HG03520 (cell line): ENCODE measurements around the gene ATP4B.

Source experiments
- ATAC-seq: cut with Tn5 transposase; IDR thresholded peaks from one replicate; pipeline ENCODE4 v1.9.1; 2021; ENCODE audit warnings: mild to moderate bottlenecking, moderate library complexity; ENCODE audit not compliant: unreplicated experiment

Gene ATP4B

GRCh38 chr13:113657851-113658741, at the start of gene ATP4B:
ATP4B (minus strand) TSS chr13:113658198; CDS start chr13:113658144, 54 bp downstream.
- ATAC-seq: no peak

- ATAC-seq: no peak
Observed at GRCh38 chr13:113672002-113672651, 14.1 kb upstream of the ATP4B start.

DNA sequence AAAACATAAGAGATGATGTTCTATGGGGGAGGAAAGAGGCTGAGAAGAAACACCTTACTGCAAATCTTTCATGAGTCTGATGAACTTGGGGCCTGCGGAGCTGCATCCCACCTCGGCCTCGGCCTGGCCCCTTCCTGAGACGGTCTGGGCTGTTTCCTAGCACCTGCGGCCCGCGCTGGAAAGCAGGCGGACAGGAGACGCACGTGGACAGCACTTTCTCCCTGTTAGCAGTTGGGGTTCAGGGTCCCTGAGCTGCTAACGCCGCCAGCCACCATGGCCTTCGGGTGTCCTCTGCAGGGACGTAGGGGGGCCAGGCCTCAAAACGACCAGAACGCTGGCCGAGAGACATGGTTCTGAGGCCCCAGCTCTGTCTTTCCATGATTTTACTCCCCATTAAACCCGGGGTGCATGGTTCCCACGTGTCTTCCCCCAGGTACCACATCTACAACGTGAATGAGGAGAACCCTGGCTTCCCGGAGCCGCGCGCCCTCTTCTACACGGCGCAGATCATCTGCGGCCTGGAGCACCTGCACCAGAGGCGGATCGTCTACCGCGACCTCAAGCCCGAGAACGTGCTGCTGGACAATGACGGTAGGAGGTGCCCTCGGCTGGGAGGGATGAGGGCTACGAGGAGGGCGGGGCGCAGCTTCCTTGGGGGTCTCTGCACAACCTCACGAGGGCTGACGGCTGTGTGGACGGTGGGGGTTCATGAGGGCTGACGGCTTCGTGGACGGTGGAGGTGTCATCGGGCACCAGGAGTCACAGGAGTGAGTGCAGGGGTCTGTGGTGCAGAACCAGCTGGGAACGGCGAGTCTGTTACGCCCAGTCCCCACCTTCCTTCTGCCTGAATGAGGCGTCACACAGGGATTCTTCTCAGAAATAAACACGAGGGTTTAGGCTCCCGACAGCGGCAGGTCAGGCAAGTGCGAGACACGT, 13.3 kb upstream of the ATP4B start:
- no peak for ATAC-seq

GRCh38 chr13:113670541-113670940, 12.5 kb upstream of the ATP4B start:
- no peak for ATAC-seq

GRCh38 chr13:113669755-113670341, 11.8 kb upstream of the ATP4B start:
- no peak for ATAC-seq

- ATAC-seq: no peak
Observed at GRCh38 chr13:113669231-113669754, 11.3 kb upstream of the ATP4B start.

DNA sequence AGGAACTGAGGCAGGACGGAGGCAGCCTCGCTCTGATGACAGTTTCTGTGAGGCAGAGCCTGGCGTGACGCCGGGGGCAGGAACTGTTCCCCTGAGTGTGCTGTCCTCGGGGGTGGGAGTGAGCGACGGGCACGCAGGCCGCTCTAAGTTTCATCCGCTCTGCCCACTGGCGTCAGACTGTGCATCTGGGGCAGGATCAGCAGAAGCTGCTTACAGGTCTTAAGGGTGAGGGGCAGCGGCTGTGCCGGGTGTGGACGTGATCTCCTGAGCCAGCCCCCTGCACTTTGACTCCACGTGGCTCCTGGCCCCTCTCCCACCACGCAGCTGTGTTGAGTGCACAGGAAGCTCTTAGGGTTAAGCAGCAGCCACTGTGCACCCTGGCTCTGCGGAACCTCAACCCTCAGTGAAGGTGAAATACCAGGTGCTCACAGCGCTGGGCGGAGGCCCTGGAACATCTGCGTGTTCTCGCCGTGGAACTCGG, 10.5 kb upstream of the ATP4B start:
- no peak for ATAC-seq

DNA sequence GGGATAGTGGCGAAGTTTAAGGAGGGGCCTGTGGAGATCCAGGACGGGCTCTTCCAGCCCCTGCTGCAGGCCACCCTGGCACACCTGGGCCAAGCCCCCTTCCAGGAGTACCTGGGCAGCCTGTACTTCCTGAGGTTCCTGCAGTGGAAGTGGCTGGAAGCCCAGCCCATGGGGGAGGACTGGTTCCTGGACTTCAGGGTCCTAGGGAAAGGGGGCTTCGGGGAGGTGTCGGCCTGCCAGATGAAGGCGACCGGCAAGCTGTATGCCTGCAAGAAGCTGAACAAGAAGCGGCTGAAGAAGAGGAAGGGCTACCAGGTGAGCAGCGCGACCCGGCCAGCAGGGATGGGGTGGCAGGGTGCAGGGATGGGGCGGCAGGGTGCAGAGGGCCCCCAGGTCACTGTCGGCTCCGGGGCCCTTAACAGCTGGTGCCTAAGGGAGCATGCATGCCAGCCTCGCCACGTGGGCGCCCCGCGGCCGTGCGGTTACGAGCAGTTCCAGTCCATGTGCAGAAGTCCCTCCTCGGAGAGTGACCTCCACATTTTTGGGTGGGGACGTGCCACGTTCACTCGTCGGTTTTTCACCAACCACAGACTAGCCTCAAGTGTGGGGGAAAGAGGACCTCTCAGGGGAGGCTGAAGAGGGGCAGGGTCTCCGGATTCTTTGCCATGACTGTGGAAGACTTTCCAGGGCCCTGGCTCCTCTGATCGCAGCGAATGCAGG, 9.9 kb upstream of the ATP4B start:
- ATAC-seq: no peak

DNA sequence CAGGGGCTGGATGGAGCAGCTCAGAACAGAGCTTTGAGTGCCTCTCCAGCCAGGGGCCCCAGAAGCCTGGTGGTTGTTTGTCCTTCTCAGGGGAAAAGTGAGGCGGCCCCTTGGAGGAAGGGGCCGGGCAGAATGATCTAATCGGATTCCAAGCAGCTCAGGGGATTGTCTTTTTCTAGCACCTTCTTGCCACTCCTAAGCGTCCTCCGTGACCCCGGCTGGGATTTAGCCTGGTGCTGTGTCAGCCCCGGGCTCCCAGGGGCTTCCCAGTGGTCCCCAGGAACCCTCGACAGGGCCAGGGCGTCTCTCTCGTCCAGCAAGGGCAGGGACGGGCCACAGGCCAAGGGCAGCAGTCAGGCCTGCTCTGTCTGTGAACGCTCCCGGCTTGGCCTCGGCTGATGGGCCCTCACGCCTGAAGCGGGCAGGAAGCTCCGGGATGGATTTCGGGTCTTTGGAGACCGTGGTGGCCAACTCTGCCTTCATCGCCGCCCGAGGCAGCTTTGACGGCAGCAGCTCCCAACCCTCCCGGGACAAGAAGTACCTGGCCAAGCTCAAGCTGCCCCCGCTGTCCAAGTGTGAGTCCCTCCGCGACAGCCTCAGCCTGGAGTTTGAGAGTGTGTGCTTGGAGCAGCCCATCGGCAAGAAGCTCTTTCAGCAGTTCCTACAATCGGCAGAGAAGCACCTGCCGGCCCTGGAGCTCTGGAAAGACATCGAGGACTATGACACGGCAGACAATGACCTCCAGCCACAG, 9.1 kb upstream of the ATP4B start, which contains the start of gene GRK1:
Gene GRK1, plus strand, starts transcription at position 269 of the 751 bp plus-strand sequence. Its CDS starts 168 bp downstream, at position 437.
- ATAC-seq: no peak

DNA sequence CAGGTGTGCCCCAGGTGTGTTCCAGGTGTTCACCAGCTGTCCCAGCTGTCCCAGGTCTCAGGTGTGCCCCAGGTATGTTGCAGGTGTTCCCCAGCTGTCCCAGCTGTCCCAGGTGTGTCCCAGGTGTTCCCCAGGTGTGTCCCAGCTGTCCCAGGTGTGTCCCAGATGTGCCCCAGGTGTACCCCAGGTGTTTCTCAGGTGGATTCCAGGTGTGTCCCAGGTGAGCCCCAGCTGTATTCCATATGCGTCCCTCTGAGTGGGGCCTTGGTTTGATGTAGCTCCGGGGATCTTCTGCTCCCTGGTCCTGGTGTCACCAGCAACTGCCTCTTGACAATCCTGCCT, 8.3 kb upstream of the ATP4B start:
- ATAC-seq: no peak

GRCh38 chr13:113665597-113666328, 7.8 kb upstream of the ATP4B start:
- no peak for ATAC-seq

DNA sequence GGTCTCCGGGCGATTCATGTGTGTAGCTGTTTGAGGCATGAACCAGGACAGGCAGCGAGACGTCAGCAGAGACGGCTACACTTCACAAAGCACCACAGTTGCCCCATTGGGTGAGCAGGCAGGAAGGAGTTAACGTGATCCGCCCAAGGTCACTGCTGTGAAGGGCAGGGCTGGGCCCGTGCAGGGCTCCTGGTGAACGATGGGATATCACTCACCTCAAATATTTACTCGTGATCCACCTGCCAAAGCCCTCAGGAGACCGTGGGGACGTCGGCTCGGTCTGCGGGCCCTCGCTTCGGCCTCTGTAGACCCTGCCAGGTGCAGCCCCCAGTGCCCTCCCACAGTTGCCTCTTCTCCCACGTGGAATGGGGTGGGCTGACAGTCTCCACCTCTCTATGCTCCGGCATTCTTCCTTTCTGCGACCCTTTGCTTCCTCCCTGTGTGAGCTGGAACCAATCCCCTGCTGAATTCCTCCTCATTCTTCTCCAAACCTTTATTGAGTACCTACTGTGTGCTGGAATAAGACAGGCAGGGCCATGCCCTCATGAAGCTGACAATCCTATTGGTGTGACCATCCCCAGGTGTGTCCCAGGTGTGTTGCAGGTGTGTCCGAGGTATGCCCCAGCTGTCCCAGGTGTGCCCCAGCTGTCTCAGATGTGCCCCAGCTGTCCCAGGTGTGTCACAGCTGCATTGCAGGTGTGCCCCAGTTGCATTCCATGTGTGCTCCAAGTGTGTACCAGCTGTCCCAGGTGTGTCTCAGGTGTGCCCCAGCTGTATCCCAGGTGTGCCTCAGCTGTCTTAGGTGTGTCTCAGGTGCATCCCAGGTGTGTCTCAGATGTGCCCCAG, 7.0 kb upstream of the ATP4B start:
- ATAC-seq: no peak

DNA sequence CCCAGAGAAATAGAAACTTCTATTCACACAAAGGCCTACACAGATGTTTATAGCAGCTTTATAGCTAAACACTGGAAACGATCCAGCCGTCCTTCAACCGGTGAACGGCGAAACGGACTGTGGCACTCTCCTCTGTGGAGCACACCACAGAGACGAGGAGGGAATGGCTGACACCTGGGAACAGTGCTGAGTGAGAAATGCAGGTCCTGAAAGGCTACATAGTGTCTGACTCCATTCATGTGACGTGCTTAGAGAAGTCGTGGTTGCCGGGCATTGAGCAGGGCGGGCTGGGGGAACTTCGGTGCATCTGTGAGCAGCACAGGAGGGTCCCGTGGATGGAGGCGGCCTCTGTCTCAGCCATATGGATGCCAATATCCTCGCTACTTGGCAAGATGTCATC, 5.9 kb upstream of the ATP4B start:
- ATAC-seq: no peak

DNA sequence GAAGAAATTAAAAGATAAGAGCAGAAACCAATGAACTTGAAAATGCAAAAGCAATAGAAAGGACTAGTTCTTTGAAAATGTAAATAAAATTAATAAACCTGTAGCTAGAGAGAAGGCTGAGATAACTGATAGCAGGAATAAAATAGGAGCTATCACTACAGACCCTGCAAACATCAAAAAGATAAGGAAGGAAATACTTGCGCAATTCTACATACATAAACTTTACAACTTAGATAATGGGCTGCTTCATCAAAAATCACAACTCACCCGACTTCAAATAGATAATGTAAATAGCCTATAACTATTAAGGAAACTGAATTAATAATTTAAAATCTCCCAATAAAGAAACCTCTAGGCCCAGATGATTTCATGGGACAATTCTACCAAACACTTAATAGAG, 3.5 kb upstream of the ATP4B start:
- ATAC-seq: no peak

DNA sequence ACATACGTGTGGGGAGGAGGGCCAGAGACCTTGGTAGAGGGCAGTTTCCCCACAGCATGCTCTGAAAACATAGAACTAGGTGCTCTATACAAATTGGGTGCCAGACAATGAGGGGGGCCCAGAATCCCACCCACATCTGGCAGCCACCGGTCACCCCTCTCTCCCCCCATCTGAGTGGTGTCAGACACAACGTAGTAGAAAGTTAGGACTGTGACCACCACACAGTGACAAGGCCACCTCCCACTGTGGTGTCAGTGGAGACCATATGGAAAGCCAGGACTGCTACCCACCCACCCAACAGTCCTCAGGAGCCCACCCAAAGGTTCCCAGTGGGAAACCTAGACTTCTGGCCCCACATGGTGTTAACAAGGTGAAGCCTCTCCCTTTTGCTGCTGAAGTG, 2.1 kb upstream of the ATP4B start:
- ATAC-seq: no peak

- ATAC-seq: no peak
Observed at GRCh38 chr13:113659337-113659736, 1.3 kb upstream of the ATP4B start.

- no peak for ATAC-seq
Observed at GRCh38 chr13:113658836-113659235, 838 bp upstream of the ATP4B start.
